Muscle layer of colon (tissue), 2 donors: ENCODE data around the gene OAT.

Experiments
- H3K27ac ChIP-seq: one replicate; pipeline ENCODE4 v1.7.0; 2013; ENCODE audit warnings: low read depth, mild to moderate bottlenecking, low read length, moderate library complexity
- H3K27me3 ChIP-seq, 2 donors: one replicate each; pipeline ENCODE4 v1.7.0; 2013; ENCODE audit warnings: low read length in 2 of 2, mild to moderate bottlenecking in 2 of 2; ENCODE audit not compliant: insufficient read depth in 2 of 2, control insufficient read depth in 1 of 2
- H3K36me3 ChIP-seq: one replicate; pipeline ENCODE4 v1.7.0; 2013; ENCODE audit warnings: mild to moderate bottlenecking, low read length; ENCODE audit not compliant: insufficient read depth
- H3K4me1 ChIP-seq: one replicate; pipeline ENCODE4 v1.7.0; 2013; ENCODE audit warnings: mild to moderate bottlenecking, low read length; ENCODE audit not compliant: insufficient read depth
- H3K4me3 ChIP-seq, 2 donors: one replicate each; pipeline ENCODE4 v1.7.0; 2013; ENCODE audit warnings: low read length in 2 of 2, low read depth in 1 of 2, mild to moderate bottlenecking in 1 of 2, moderate library complexity in 1 of 2
- H3K9ac ChIP-seq: one replicate; pipeline ENCODE4 v1.7.0; 2013; ENCODE audit warnings: low read length
- H3K9me3 ChIP-seq: one replicate; pipeline ENCODE4 v1.7.0; 2013; ENCODE audit warnings: mild to moderate bottlenecking, low read length
- donor health status: abdominal sarcoma.
- donor health status: Adenocarcinoma of cecum.

The OAT gene

GRCh38 chr10:124458473-124458872 is 39.8 kb upstream of the OAT start:
- Histone ChIP-seq H3K27ac (no peak overlapping the region), H3K4me3 (no peak overlapping the region), H3K36me3 (no peaks in the 10 kb centered on the region), H3K27me3 (peaks cover 0 to 10% of the 10 kb centered on the region in 2 donors), H3K9ac (no peak overlapping the region), H3K4me1 (no peaks in the 10 kb centered on the region), H3K9me3 (no peaks in the 10 kb centered on the region)

- H3K4me1 ChIP-seq: peaks cover 1% of the 10 kb centered on the region
- H3K9ac ChIP-seq: no peak overlapping the region
- no peaks in the 10 kb centered on the region for H3K36me3 ChIP-seq
- no peaks in the 10 kb centered on the region for H3K9me3 ChIP-seq
- peaks cover 0 to 20% of the 10 kb centered on the region in 2 donors for H3K27me3 ChIP-seq
- H3K27ac ChIP-seq: no peak overlapping the region
- H3K4me3 ChIP-seq: no peak overlapping the region
Observed at GRCh38 chr10:124455441-124455840, 36.7 kb upstream of the OAT start.

DNA sequence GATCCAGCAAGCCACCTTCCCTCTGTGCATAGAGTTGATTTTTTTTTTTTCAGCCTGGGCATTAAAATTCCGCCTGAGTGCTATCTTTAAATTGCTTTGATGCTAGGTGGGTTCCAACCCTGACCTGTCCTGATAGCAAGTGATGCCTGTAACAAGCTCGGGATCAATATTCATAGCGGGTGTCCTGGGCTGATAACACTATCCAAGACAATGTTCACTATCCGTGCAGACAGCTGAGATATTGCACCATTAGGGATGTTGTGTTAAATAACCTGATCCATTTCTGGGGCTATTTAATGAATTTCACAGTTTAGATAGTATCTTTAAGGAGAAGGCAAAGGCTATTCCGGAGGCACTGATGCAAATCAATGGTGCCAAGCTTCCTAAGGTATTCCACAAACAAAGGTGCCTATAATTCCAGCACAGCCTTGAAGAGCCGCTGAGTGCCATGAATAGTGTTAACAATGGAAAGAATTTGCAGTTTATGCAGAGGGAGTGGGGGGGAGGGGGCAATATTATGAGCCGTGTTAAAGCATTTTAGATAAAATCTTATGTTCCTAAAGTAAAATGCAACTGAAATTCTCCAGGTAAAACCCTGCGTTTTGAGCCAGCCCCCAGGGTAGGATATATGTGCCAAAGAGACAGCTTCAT is 35.4 kb upstream of the OAT start:
- H3K4me1 ChIP-seq: peaks cover 6% of the 10 kb centered on the region
- H3K9ac ChIP-seq: no peak overlapping the region
- H3K36me3 ChIP-seq: no peaks in the 10 kb centered on the region
- H3K4me3 ChIP-seq: no peak overlapping the region
- H3K27me3 ChIP-seq: peaks cover 5 to 32% of the 10 kb centered on the region in 2 donors
- H3K27ac ChIP-seq: no peak overlapping the region
- H3K9me3 ChIP-seq: no peaks in the 10 kb centered on the region

DNA sequence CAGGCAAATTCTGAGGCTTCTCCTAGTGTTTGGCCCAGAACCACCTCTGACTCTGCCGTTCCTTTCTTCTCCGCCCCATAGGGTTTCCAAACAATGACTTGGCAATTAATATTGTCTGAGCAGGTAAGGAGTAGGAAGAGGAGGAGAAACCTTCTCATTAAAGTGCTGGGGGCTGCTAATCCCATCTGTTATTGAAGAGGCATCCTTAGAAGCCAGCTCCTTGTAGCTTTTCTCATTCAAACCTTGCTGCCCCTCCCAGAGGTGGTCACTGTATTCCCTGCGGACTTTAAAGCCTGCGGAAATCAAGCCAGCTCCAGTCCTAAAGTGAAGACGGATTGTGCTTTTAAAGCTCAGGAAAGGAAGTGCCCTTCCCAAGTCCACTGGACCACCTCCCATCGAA is 32.6 kb upstream of the OAT start:
- no peak overlapping the region for H3K9ac ChIP-seq
- peaks cover 19% of the 10 kb centered on the region for H3K4me1 ChIP-seq
- no peaks in the 10 kb centered on the region for H3K9me3 ChIP-seq
- H3K4me3 ChIP-seq: no peak overlapping the region
- no peaks in the 10 kb centered on the region for H3K36me3 ChIP-seq
- peaks cover 25 to 60% of the 10 kb centered on the region in 2 donors for H3K27me3 ChIP-seq
- no peak overlapping the region for H3K27ac ChIP-seq

DNA sequence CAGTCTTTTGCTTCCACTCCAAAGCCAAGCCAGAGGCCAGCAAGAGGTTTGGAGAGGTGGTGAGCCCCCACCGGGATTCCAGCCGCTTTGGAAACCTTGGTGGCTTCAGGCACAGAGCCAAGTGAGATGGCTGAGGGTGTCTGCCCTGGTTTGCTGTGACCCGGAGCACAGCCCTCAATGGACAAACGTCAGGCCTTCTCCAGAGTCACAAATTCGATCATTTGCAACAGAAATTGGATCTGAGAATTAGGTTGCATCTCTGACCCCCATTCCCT is 32.0 kb upstream of the OAT start:
- peaks cover 19% of the 10 kb centered on the region for H3K4me1 ChIP-seq
- no peaks in the 10 kb centered on the region for H3K36me3 ChIP-seq
- no peaks in the 10 kb centered on the region for H3K9me3 ChIP-seq
- H3K4me3 ChIP-seq: no peak overlapping the region
- no peak overlapping the region for H3K9ac ChIP-seq
- H3K27me3 ChIP-seq: peaks cover 30 to 66% of the 10 kb centered on the region in 2 donors
- H3K27ac ChIP-seq: no peak overlapping the region

- Histone ChIP-seq H3K27me3 (peaks cover 30 to 66% of the 10 kb centered on the region in 2 donors), H3K9ac (no peak within 1 kb of the TSS), H3K4me1 (peaks cover 19% of the 10 kb centered on the region), H3K27ac (no peak within 1 kb of the TSS), H3K4me3 (no peak within 1 kb of the TSS), H3K9me3 (no peaks in the 10 kb centered on the region), H3K36me3 (no peaks in the 10 kb centered on the region)
Observed at GRCh38 chr10:124450012-124450782, 31.5 kb upstream of the OAT start, which contains the start of gene NKX1-2. Gene NKX1-2 (minus strand): TSS chr10:124450035. CDS start chr10:124449943, 92 bp downstream.

DNA sequence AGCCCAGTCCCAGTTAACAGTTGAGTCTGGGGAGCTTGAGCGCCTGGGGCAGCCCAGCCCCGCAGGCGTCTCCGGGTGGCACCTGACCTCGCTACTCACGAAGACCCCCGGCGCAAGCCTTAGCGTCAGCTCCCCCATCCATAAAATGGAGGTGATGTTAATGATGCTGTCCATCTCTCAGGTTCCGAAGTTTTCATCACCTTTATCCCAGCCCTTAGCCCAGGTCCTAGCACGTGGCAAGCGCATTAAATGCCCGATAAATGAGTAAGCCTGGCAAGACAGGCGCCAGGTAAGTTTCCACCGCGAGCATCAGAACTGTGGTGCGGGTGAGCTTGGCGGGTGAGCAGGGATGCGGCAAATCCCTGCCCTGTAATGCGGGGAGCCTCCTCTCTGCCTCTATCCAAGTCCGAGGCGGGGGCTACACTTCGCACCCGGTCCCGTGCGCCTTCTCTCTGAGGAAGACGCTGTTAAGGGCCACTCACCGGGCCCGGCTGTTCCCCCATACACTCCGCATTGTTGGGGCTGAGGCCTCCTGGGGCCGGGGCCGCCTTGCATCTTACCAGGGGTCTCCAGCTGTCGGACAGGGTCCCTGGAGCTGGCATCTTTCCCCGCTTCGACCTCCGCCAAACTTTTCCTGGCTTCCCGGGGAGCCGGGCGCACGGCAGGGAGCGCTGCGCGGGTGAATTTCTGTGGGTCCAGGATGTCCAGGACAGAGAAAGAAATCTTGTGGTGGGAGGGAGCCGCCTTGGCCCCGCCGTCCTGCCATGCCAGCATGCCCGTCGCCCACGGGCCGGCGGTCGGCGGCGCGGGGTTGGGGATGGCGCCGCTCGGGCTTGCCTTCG is 30.7 kb upstream of the OAT start:
- H3K27me3 ChIP-seq: peaks cover 30 to 63% of the 10 kb centered on the region in 2 donors

GRCh38 chr10:124448696-124449169 is 30.0 kb upstream of the OAT start:
- no peaks in the 10 kb centered on the region for H3K9me3 ChIP-seq
- peaks cover 30 to 57% of the 10 kb centered on the region in 2 donors for H3K27me3 ChIP-seq
- no peaks in the 10 kb centered on the region for H3K36me3 ChIP-seq
- peaks cover 19% of the 10 kb centered on the region for H3K4me1 ChIP-seq
- H3K27ac ChIP-seq: no peak overlapping the region
- H3K9ac ChIP-seq: no peak overlapping the region
- no peak overlapping the region for H3K4me3 ChIP-seq

More for the DNA sequence above, 30.7 kb upstream of the OAT start:
- Histone ChIP-seq H3K9me3 (no peaks in the 10 kb centered on the region), H3K4me1 (peaks cover 19% of the 10 kb centered on the region), H3K4me3 (no peak overlapping the region), H3K9ac (no peak overlapping the region), H3K36me3 (no peaks in the 10 kb centered on the region), H3K27ac (no peak overlapping the region)

DNA sequence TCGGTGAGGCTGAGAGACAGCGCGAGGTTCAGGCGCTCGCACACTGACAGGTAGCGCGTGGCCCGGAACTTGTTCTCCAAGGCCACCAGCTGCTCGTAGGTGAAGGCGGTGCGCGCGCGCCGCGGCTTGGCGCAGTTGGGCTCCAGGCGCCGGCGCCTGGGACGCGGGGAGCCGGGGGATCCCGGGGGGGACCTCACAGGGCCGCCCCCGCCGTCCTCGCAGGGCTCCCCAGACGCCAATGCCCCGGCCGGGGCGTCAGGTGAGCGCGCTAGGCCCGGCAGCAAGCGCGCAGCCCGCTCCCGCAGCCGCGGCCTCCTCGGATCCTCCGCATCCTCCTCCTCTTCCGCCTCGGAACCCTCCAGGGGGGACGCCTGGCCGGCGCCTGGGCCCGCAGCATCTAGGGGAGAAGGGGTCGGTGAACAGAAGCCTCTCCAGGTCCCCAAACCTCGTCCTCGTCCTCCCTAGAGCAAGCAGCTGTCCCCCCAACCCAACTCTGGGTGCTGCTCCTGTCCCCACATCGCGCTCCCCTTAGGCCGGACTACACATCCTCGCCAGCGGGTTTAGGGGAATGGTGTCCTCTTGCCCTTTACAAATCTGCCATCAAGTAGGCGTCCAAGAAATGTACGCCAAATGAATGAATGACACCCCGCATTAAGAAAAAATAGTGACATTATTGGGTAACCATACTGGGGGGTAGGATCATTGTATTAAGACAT is 29.2 kb upstream of the OAT start:
- Histone ChIP-seq H3K27me3 (peaks cover 30 to 56% of the 10 kb centered on the region in 2 donors), H3K9ac (no peak overlapping the region), H3K9me3 (no peaks in the 10 kb centered on the region), H3K4me3 (no peak overlapping the region), H3K4me1 (peaks cover 19% of the 10 kb centered on the region), H3K36me3 (no peaks in the 10 kb centered on the region), H3K27ac (no peak overlapping the region)

GRCh38 chr10:124446830-124447750 is 28.4 kb upstream of the OAT start:
- no peaks in the 10 kb centered on the region for H3K9me3 ChIP-seq
- no peak overlapping the region for H3K27ac ChIP-seq
- no peak overlapping the region for H3K9ac ChIP-seq
- H3K4me3 ChIP-seq: no peak overlapping the region
- H3K27me3 ChIP-seq: peaks cover 30 to 56% of the 10 kb centered on the region in 2 donors
- H3K36me3 ChIP-seq: no peaks in the 10 kb centered on the region
- peaks cover 19% of the 10 kb centered on the region for H3K4me1 ChIP-seq
